Medulla oblongata (tissue), 1 donor: ENCODE measurements around the gene TMEM62.
A peak's percentile ranks its signal among the peaks of the same experiment; 100 is the strongest.
"Not testable (repeated sequence)": the region's sequence is repeated elsewhere in the genome, so short reads cannot be mapped to it uniquely, and the experiment has no call there.

Experiments used
- DNase-seq: peaks from one replicate; pipeline ENCODE4 v3.0.0-alpha.2; 2015; ENCODE audit errors: extremely low spot score

TMEM62 gene

GRCh38 chr15:43121863-43122262, 11.5 kb upstream of the TMEM62 start:
- DNase-seq: no peak

GRCh38 chr15:43125100-43125661, 8.2 kb upstream of the TMEM62 start:
- DNase-seq: no peak

- DNase-seq: no peak
These were observed 7.0 kb upstream of the TMEM62 start for GRCh38 chr15:43126356-43126755.

GRCh38 chr15:43127752-43128151, 5.6 kb upstream of the TMEM62 start:
- DNase-seq: no peak

- DNase-seq: not testable (repeated sequence)
These were observed 5.0 kb upstream of the TMEM62 start for GRCh38 chr15:43128174-43128979.

- no peak for DNase-seq
These were observed 4.4 kb upstream of the TMEM62 start for GRCh38 chr15:43128980-43129335.

DNA sequence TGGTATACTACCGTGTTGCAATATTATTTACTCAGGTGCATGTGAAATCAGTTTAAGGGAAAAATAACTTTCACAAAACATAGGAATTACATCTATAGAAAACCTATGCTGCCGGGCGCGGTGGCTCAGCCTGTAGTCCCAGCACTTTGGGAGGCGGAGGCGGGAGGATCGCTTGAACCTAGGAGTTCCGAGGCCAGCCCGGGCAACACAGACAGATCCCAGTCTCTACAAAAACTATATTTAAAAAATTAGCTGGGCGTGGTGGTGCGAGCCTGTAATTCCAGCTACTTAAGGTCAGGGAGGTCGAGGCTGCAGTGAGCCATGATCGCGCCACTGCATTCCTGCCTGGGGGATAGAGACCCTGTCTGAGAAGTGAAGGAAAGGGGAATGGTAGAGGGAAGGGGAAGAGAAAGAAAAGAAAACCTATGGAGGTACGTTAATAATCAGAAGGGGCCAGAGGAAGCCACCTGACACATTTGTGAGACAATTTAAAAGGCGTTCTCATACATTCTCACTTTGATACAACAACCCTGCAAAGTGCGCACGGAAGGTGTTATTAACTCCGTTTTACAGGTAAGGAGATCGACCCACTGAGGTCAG, 456 bp upstream of the TMEM62 start:
- no peak for DNase-seq

DNA sequence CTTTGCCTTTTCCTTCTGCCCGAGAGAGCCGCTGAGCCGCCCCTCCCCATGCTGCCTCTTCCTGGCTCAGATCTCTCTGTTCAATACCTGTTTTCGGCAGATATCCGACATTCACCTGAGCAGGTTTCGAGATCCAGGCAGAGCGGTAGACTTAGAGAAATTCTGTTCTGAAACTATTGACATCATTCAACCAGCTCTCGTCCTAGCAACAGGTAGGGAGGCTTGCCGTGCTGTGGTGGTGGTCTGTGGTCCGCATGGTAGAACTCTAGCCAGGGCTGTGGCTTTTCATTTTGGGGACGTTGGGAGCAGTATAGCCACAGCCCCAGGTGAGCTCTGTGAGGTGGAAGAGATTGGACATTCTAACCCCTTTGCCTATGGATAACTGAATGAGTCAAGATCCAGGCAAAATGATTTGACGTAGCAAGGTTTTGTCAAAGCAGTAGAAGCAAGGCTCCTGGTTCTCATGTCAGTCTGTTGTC, 810 bp downstream of the TMEM62 start:
- peak; percentile 8 for DNase-seq

GRCh38 chr15:43135351-43135750, 2.0 kb downstream of the TMEM62 start:
- no peak for DNase-seq

DNA sequence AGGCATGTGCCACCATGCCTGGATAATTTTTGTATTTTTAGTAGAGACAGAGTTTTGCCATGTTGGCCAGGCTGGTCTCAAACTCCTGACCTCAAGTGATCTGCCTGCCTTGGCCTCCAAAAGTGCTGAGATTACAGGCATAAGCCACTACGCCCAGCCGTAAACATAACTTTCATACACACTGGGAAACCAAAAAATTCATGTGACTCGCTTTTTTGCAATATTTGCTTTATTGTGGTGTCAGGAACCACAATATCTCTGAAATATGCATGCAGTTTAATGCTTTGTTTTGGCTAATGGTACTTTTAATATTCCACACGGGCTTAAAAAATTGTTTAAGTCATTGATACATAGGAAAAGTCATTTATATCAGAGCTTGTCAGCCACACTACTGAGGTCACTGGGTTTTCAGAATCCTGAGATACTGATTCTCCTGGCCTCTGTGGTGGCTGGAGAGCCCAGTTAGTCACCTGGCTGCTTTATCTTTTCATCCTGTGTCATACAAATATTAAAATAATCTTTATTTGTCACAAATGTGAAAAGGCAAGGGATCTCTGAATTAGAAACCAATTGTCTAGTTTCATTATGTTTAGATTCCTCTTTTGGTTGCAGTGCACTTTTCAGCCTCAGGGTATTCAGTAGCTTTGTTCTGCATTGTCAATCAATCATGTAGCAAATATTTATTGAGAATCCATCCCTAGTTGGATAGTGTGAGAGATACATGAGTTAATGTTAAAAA, 10.0 kb downstream of the TMEM62 start:
- no peak for DNase-seq

DNA sequence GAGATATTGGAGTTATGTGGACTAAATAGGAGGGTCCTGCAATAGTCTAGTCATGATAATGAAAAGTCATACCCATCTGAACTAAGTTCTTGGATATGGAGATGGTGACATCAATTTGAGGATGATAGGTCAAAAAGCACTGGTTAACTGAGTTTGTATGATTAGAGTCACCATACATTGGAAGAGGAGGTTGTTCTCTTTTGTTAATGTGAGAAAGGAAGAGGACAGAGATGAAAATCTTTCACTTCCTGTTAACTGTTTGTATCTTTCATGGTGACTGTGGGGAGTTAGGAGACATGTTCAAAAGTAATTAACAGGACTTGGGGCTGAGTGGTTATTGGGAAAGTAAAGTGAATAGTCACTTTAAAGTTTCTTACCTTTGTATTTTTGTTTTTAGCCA, 11.1 kb downstream of the TMEM62 start:
- no peak for DNase-seq

DNA sequence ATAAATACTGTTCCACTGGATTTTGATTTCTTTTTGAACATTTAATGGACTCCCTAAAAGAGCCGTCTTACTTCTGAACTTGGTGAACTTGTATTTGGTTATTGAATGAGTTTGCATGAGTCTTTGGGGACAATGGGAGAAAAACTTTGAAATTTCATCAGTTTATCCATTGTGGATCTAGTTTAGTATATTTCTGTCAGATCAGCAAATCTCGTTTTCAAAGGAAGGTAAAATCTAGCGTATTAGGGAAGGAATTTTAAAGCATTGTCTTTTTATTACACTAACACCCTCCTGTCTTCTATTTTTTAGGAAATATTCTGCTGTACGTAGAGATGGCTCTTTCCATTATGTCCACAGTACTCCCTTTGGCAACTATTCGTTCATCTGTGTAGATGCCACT, 12.8 kb downstream of the TMEM62 start:
- DNase-seq: no peak

GRCh38 chr15:43150191-43150929, 17.0 kb downstream of the TMEM62 start:
- no peak for DNase-seq

- DNase-seq: no peak
These were observed 18.3 kb downstream of the TMEM62 start for GRCh38 chr15:43151688-43152087.

GRCh38 chr15:43153269-43153668, 19.9 kb downstream of the TMEM62 start:
- DNase-seq: no peak

DNA sequence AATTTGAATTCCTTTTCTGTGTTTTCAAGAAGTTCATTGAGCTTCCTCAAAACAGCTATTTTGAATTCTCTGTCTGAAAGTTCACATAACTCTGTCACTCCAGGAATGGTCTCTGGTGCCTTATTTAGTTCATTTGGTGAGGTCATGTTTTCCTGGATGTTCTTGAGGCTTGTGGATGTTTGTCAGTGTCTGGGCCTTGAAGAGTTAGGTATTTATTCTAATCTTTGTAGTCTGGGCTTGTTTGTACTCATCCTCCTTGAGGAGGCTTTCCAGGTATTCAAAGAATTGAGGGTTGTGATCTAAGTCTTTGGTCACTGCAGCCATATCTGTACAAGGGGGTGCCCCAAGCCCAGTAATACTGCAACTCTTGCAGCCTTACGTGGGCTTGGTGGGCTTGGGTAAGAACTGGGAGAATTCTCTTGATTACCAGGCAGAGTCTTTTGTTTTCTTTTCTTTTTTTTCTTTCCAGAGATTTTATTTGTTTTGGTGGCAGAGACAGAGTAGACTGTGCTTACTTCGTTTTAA, 32.5 kb downstream of the TMEM62 start:
- DNase-seq: no peak

DNA sequence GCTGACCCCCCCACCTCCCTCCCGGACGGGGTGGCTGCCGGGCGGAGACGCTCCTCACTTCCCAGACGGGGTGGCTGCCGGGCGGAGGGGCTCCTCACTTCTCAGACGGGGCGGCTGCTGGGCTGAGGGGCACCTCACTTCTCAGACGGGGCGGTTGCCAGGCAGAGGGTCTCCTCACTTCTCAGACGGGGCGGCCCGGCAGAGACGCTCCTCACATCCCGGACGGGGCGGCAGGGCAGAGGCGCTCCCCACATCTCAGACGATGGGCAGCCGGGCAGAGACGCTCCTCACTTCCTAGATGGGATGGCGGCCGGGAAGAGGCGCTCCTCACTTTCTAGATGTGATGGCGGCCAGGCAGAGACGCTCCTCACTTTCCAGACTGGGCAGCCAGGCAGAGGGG, 33.9 kb downstream of the TMEM62 start:
- DNase-seq: not testable (repeated sequence)

DNA sequence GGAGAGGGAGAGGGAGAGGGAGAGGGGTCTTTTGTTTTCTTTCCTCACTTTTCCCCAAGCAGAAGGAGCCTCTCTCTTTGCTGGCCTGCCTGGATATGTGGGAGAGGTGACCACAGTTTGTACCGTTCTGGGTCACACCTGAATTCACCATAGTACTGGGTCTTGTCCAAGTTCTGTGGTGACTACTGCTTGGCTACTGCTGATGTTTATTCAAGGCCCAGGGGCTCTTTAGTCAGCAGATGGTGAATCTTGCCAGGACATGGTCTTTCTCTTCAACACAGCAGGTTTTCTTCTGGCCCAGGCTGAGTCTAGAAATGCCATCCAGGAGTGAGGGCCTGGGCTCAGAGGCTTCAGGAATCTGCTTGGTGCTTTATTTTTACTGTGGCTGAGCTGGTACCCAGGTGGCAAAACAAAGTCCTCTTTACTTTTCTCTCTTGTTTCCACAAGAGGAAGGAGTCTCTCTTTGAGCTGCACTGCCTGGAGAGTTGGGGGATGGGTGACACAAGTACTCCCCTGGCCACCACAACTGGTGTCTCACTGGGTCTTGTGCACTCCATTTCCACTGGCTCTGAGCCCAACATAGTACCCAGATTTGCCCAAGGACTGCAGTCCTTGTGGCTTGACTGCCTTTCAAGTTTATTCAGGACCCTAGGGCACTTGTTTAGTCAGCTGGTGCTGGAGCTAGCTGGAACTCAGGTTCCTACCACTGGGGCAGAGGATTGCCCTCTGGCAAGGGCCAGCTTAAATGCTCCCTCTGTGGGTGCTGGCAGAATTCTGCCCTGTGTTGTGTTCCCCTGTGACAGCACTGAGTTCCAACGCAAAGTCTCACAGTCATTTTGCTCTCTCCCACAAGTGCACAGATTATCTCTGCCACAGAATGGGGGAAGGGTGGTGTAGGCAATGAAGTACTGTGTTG, 35.1 kb downstream of the TMEM62 start:
- DNase-seq: peak; percentile 24

DNA sequence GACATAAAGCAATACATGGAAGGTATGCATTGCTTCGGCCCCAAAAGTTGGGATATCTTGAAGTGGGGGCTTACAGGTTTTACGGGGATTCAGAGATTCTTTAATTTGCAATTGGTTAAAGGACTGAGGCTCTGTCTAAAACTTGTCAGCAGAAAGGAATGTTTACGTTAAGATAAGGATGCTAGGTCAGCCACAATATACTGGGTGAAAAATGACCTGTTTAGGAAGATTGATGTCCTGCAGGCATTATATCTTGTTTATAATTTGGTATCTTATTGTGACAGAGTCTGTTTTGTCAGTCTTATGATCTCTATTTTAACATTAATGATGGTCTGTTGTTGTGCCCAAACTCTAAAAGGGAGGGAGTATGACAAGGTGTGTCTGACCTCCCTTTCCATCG, 36.5 kb downstream of the TMEM62 start:
- no peak for DNase-seq

DNA sequence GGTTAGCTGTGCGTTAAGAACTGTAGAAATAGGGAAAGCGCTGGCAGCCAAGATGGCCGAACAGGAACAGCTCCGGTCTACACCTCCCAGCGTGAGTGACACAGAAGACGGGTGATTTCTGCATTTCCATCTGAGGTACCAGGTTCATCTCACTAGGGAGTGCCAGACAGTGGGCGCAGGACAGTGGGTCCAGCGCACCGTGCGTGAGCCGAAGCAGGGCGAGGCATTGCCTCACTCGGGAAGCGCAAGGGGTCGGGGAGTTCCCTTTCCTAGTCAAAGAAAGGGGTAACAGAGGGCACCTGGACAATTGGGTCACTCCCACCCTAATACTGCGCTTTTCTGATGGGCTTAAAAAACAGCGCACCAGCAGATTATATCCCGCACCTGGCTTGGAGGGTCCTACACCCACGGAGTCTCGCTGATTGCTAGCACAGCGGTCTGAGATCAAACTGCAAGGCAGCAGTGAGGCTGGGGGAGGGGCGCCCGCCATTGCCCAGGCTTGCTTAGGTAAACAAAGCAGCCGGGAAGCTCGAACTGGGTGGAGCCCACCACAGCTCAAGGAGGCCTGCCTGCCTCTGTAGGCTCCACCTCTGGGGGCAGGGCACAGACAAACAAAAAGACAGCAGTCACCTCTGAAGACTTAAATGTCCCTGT, 42.4 kb downstream of the TMEM62 start:
- not testable (repeated sequence) for DNase-seq
